Osteocyte (in vitro differentiated cells): ENCODE measurements around the gene DZIP3. TPM values are rescaled to one million over a fixed set of nuclear protein-coding genes. Genes with fewer than 3 reads are reported as not detected.

Experiments used
- DNase-seq: peaks from one replicate; pipeline ENCODE4 v3.0.0; 2021; ENCODE audit warnings: mixed read lengths; ENCODE audit not compliant: unreplicated experiment; ENCODE audit errors: extremely low spot score
- H3K27ac Mint-ChIP-seq: one replicate; pipeline ENCODE4 v1.8.0; 2021; ENCODE audit warnings: mild to moderate bottlenecking, mixed read lengths; ENCODE audit not compliant: unreplicated experiment
- H3K27me3 Mint-ChIP-seq: one replicate; pipeline ENCODE4 v1.8.0; 2021; ENCODE audit warnings: mixed read lengths; ENCODE audit not compliant: unreplicated experiment
- H3K36me3 Mint-ChIP-seq: one replicate; pipeline ENCODE4 v1.8.0; 2021; ENCODE audit warnings: mixed read lengths; ENCODE audit not compliant: unreplicated experiment
- H3K4me1 Mint-ChIP-seq: one replicate; pipeline ENCODE4 v1.8.0; 2021; ENCODE audit warnings: mixed read lengths; ENCODE audit not compliant: unreplicated experiment
- H3K4me3 Mint-ChIP-seq: one replicate; pipeline ENCODE4 v1.8.0; 2021; ENCODE audit warnings: mild to moderate bottlenecking, moderate library complexity, mixed read lengths; ENCODE audit not compliant: unreplicated experiment
- H3K9me3 Mint-ChIP-seq: one replicate; pipeline ENCODE4 v1.8.0; 2021; ENCODE audit warnings: mixed read lengths; ENCODE audit not compliant: unreplicated experiment
- CTCF ChIP-seq: fragments of 200-600 bp; sonication (generic); IDR thresholded peaks from 2 replicates; pipeline ENCODE4 v1.5.0; 2021; ENCODE audit warnings: antibody characterized with exemption, mild to moderate bottlenecking, moderate library complexity
- total RNA-seq: library from RNA; stranded (reverse); gene quantifications from 2 replicates; pipeline ENCODE4 v1.2.1, GENCODE V29; 2021

DZIP3 gene
- total RNA-seq, 1 donor from 2014 or later = 9.0 TPM

GRCh38 chr3:108569336-108569735 lies 20.2 kb upstream of the DZIP3 start:
- Mint-ChIP-seq H3K36me3 (peaks cover 13% of the 10 kb centered on the region), H3K4me3 (no peak overlapping the region), H3K27ac (no peak overlapping the region), H3K4me1 (peaks cover 2% of the 10 kb centered on the region), H3K9me3 (peaks cover 8% of the 10 kb centered on the region), H3K27me3 (no peaks in the 10 kb centered on the region)
- TF ChIP-seq CTCF = no peak
- no peak for DNase-seq

GRCh38 chr3:108578064-108578463 lies 11.5 kb upstream of the DZIP3 start:
- H3K4me3 Mint-ChIP-seq = no peak overlapping the region
- H3K27ac Mint-ChIP-seq = no peak overlapping the region
- H3K27me3 Mint-ChIP-seq = no peaks in the 10 kb centered on the region
- no peak for DNase-seq
- H3K9me3 Mint-ChIP-seq = peaks cover 8% of the 10 kb centered on the region
- H3K4me1 Mint-ChIP-seq = no peaks in the 10 kb centered on the region
- TF ChIP-seq CTCF = no peak
- peaks cover 14% of the 10 kb centered on the region for H3K36me3 Mint-ChIP-seq

- no peaks in the 10 kb centered on the region for H3K36me3 Mint-ChIP-seq
Measured at GRCh38 chr3:108588601-108589000, 921 bp upstream of the DZIP3 start.

GRCh38 chr3:108589998-108590323 lies 439 bp downstream of the DZIP3 start:
- no peak for TF ChIP-seq CTCF
- Mint-ChIP-seq H3K4me1 (peaks cover 41% of the 10 kb centered on the region), H3K9me3 (no peaks in the 10 kb centered on the region), H3K27me3 (no peaks in the 10 kb centered on the region), H3K36me3 (no peaks in the 10 kb centered on the region), H3K27ac (peak overlapping the region; percentile 100), H3K4me3 (peak overlapping the region; percentile 99)
- no peak for DNase-seq

More at GRCh38 chr3:108588601-108589000, 921 bp upstream of the DZIP3 start:
- Mint-ChIP-seq H3K27me3 (no peaks in the 10 kb centered on the region), H3K4me3 (peak overlapping the region; percentile 99), H3K4me1 (peaks cover 45% of the 10 kb centered on the region), H3K9me3 (no peaks in the 10 kb centered on the region), H3K27ac (peak overlapping the region; percentile 100)
- no peak for TF ChIP-seq CTCF
- no peak for DNase-seq

GRCh38 chr3:108590460-108590859 lies 938 bp downstream of the DZIP3 start:
- Mint-ChIP-seq H3K9me3 (no peaks in the 10 kb centered on the region), H3K36me3 (no peaks in the 10 kb centered on the region), H3K4me3 (peak overlapping the region; percentile 99), H3K4me1 (peaks cover 37% of the 10 kb centered on the region), H3K27me3 (no peaks in the 10 kb centered on the region), H3K27ac (peak overlapping the region; percentile 100)
- TF ChIP-seq CTCF = no peak
- no peak for DNase-seq
